Adrenal gland (tissue), 12 donors: ENCODE results near the gene TRAK1. TPM values are rescaled to one million over a fixed set of nuclear protein-coding genes. Genes with fewer than 3 reads are reported as not detected.

Source experiments
- DNase-seq, 7 donors: peaks; one replicate each; pipeline ENCODE4 v3.0.0-alpha.2; 2019 to 2020
- H3K27ac ChIP-seq, 5 donors: fragments of 200-600 bp; sonication (generic) in 4 of 5; 1 replicate in 3 of 5; 2 replicates in 2 of 5; pipeline versions ENCODE4 v1.5.1 to v1.8.0; 2016 to 2020; ENCODE audit warnings: mild to moderate bottlenecking in 1 of 5
- H3K27me3 ChIP-seq: fragments of 200-600 bp; 2 replicates; pipeline ENCODE4 v1.8.0; 2021
- H3K36me3 ChIP-seq, 2 donors: fragments of 200-600 bp; replicated peaks in 1 of 2; 1 replicate in 1 of 2; 2 replicates in 1 of 2; pipeline versions ENCODE4 v1.5.1 to v1.8.0; 2018 to 2022
- H3K4me1 ChIP-seq, 2 donors: fragments of 200-600 bp; replicated peaks in 1 of 2; 1 replicate in 1 of 2; 2 replicates in 1 of 2; pipeline versions ENCODE4 v1.5.1 to v1.8.0; 2018 to 2021
- H3K4me3 ChIP-seq, 4 donors: fragments of 200-600 bp; sonication (generic) in 3 of 4; one replicate each; pipeline ENCODE4 v1.5.1; 2016 to 2018
- H3K9me3 ChIP-seq, 3 donors: fragments of 200-600 bp; sonication (generic) in 1 of 3; replicated peaks in 1 of 3; 1 replicate in 2 of 3; 2 replicates in 1 of 3; pipeline versions ENCODE4 v1.5.1 to v1.8.0; 2016 to 2021
- POLR2A ChIP-seq, 2 donors: fragments of 450-650 bp; IDR thresholded peaks; one replicate each; pipeline ENCODE4 v1.6.1; 2017; ENCODE audit warnings: antibody characterized with exemption in 2 of 2, mild to moderate bottlenecking in 2 of 2, moderate library complexity in 1 of 2
- WGBS, 4 donors: extraction: QIAGEN DNeasy Blood & Tissue Kit in 2 of 4; methylation state at CpG; one replicate each; pipeline versions ENCODE4 v1.1.5 to v1.1.7; 2013 to 2017; 5-methylcytosine and 5-hydroxymethylcytosine counted together
- intact Hi-C, 2 donors: fragments of 100-400 bp; cut with DNase I; formaldehyde crosslinking; loops; one replicate each; pipeline versions ENCODE4 v1.14.1 to v1.15.0; 2022 to 2023
- polyA plus RNA-seq, 3 donors: library from polyadenylated mRNA; stranded (reverse); fragments of 200-250 nt in 2 of 3; fragments of 350-450 nt in 1 of 3; fragmentation: Illumina TruSeq in 1 of 3; extraction: RNeasy Lipid Tissue Mini Kit (QIAGEN cat#74804) in 1 of 3; gene quantifications; one replicate each; pipeline ENCODE4 v1.2.3, GENCODE V29; 2013 to 2014
- total RNA-seq, 9 donors: library from RNA; depleted of rRNA in 4 of 9; stranded (reverse); fragments of >200 nt in 4 of 9; fragments of 120-200 nt in 1 of 9; fragmentation: NEBNext Ultra II Directional in 1 of 9; extraction: Animal tissue kit (Norgen Biotek cat#: 25700) in 1 of 9; gene quantifications; one replicate each; pipeline versions ENCODE4 v1.1.0 to v1.2.4, GENCODE V29; 2013 to 2023
- TF ChIP-seq, protein P1 (sequence below), 6 experiments: fragments of 450-650 bp in 4 of 6; fragments of 200-600 bp in 2 of 6; sonication (generic) in 1 of 6; IDR thresholded peaks; 1 replicate in 5 of 6; 2 replicates in 1 of 6; pipeline versions ENCODE4 v1.5.1 to v1.8.0; 2016 to 2021; ENCODE audit warnings: antibody characterized with exemption in 6 of 6, mild to moderate bottlenecking in 2 of 6, moderate library complexity in 1 of 6
- donor health status: healthy with polysubstance abuse.
- donor health status: Bipolar disorder and iron deficiency.
- donor health status: DM: yes; HTN: yes; CAD: no.
- donor health status: DM: no; HTN: no; CAD: no.
- donor health status: DM: no; HTN: no; CAD: no.
- donor health status: DM: yes; HTN: yes; CAD: no.

Gene TRAK1
- total and polyA plus RNA-seq, 12 donors = 13.1 to 38.1 (median 26.4) TPM

DNA sequence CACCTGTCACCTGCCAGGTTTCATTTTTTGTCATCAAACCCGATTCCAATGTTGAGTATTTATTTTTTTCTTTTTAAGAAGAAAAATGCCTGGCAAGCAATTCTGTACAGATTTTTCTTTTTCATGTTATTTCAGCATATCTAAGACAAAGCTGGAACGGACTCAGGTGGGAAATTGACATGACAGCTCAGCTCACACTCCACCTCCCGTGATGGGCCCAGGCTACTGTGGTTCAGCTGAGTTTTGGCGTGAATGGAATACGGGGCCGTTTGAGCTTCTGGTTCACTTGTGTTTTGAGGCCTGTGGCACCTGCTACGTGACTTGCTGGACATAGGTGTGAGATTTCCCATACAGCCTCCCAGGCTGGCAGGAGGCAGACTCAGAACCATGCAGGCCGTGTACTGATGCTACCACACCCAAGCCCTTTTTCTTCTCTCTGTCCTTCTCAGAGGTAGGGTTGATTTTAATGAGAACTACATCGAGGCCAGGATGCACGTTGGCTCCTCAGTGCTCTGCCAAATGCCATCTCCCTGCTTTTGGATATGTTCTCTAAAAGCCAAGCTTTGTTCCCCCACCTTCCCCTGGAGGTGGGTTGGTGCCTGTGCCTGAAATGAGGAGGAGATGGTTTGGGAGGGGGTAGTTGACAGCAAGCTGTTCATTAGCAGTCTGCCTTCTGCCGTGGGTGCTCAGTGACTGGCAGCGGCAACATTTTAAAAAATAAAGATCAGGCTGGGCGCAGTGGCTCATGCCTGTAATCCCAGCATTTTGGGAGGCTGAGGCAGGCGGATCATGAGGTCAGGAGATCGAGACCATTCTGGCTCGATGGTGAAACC lies 48.7 kb downstream of the TRAK1 start:
- Histone ChIP-seq H3K4me3 (no peak overlapping the region), H3K4me1 (no peaks in the 10 kb centered on the region), H3K9me3 (no peaks in the 10 kb centered on the region), H3K27me3 (no peaks in the 10 kb centered on the region), H3K27ac (no peak overlapping the region), H3K36me3 (no peaks in the 10 kb centered on the region)
- no peak for DNase-seq
- intact Hi-C loops = no loop called here
- TF ChIP-seq POLR2A (IDR thresholded peaks at IDR 0.05) = no peak
- TF ChIP-seq, protein P1, sequence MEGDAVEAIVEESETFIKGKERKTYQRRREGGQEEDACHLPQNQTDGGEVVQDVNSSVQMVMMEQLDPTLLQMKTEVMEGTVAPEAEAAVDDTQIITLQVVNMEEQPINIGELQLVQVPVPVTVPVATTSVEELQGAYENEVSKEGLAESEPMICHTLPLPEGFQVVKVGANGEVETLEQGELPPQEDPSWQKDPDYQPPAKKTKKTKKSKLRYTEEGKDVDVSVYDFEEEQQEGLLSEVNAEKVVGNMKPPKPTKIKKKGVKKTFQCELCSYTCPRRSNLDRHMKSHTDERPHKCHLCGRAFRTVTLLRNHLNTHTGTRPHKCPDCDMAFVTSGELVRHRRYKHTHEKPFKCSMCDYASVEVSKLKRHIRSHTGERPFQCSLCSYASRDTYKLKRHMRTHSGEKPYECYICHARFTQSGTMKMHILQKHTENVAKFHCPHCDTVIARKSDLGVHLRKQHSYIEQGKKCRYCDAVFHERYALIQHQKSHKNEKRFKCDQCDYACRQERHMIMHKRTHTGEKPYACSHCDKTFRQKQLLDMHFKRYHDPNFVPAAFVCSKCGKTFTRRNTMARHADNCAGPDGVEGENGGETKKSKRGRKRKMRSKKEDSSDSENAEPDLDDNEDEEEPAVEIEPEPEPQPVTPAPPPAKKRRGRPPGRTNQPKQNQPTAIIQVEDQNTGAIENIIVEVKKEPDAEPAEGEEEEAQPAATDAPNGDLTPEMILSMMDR (IDR thresholded peaks at IDR 0.05) = no peak
- 91 to 97% (median 95%) methylated on average over 16 of the region's 16 CpGs for WGBS, 4 donors

DNA sequence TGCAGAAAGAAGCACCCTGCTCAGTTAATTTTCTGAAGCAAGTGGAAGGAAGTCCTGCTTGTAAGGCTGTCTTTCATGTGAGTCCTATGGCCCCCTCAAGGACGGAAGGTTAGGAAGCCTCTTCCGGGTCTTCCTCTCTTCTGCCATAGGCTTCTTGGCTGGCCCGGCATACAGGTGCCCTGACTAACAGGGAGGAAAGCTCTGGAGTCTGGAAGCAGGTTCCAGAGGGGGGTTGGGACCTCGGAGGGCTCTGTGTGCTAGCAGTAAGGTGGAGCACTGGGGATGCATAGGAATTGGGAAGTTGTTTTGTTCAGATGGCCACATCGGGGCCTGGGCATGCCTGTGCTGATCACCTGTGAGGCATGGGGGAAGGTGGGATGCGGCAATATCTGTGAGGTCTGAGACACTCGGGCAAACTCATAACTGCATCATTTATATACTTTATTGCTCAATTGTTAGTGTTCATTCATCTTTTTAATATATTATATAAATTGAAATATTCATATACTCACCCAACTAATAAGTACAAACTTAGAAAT lies 49.6 kb downstream of the TRAK1 start:
- no peak overlapping the region for H3K4me3 ChIP-seq
- DNase-seq = no peak
- H3K9me3 ChIP-seq = no peaks in the 10 kb centered on the region
- H3K27ac ChIP-seq = no peak overlapping the region
- WGBS, 4 donors = 86 to 96% (median 90%) methylated on average over 7 of the region's 7 CpGs
- H3K27me3 ChIP-seq = no peaks in the 10 kb centered on the region
- TF ChIP-seq, protein P1 (IDR thresholded peaks at IDR 0.05) = no peak
- TF ChIP-seq POLR2A (IDR thresholded peaks at IDR 0.05) = no peak
- H3K36me3 ChIP-seq = no peaks in the 10 kb centered on the region
- H3K4me1 ChIP-seq = no peaks in the 10 kb centered on the region
- intact Hi-C loops = no loop called here

DNA sequence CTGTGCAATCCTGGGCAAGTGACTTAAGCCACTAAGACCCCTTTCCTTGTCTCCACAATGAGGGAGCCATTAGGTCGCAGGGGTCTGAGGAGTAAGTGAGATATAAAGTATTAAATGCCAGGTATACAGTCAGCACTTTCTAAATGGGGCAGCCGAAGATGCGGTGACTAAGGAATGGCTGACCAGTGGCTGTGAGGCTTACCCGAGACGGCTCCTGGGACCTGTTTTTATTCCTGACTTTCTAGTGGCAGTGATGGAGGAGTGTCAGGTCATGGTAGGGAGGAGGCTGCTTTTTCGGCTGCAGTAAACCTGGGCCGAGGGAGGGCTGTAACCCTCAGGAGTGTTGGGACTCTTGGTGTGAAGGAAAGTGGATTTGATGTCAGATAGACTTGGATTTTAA lies 52.3 kb downstream of the TRAK1 start:
- H3K4me3 ChIP-seq = no peak overlapping the region
- intact Hi-C loops = no loop called here
- no peaks in the 10 kb centered on the region for H3K9me3 ChIP-seq
- WGBS, 4 donors = 71 to 90% (median 84%) methylated on average over 7 of the region's 7 CpGs
- TF ChIP-seq, protein P1 (IDR thresholded peaks at IDR 0.05) = no peak
- no peak for TF ChIP-seq POLR2A (IDR thresholded peaks at IDR 0.05)
- H3K27me3 ChIP-seq = no peaks in the 10 kb centered on the region
- no peak overlapping the region for H3K27ac ChIP-seq
- no peaks in the 10 kb centered on the region for H3K36me3 ChIP-seq
- H3K4me1 ChIP-seq = no peaks in the 10 kb centered on the region
- DNase-seq = no peak

DNA sequence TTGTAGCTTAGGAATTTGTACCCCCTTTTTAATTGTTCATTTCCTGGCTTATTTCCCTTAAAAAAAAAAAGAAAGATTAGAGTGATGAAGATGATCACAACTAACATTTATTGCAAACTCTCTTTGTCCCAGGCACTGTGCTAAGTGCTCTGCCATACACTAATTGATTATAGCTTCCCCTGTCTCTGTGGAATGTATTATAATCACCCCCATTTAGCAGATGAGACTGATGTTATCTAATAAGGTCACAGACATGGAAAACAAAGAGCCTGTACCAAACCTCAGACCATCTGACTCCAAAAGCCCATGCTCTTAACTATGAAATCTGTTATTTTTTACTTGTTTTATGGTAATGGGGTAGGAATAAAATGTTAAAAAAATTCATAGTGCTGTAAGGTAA lies 53.1 kb downstream of the TRAK1 start:
- DNase-seq = no peak
- no peak for TF ChIP-seq POLR2A (IDR thresholded peaks at IDR 0.05)
- TF ChIP-seq, protein P1 (IDR thresholded peaks at IDR 0.05) = no peak
- Histone ChIP-seq H3K4me3 (no peak overlapping the region), H3K27ac (no peak overlapping the region), H3K9me3 (no peaks in the 10 kb centered on the region), H3K36me3 (no peaks in the 10 kb centered on the region), H3K27me3 (no peaks in the 10 kb centered on the region), H3K4me1 (no peaks in the 10 kb centered on the region)
- intact Hi-C loops = no loop called here
